Stomach (tissue), 4 donors: ENCODE results near the gene RFX2.
A peak's percentile ranks its signal among the peaks of the same experiment; 100 is the strongest.

Experiments used
- EP300 ChIP-seq: sonication (generic); formaldehyde crosslinking; IDR thresholded peaks from one replicate; pipeline ENCODE4 v1.6.1; 2017; ENCODE audit warnings: antibody characterized with exemption
- POLR2A ChIP-seq, 4 donors: fragments of 450-650 bp; IDR thresholded peaks; one replicate each; pipeline ENCODE4 v1.6.1; 2016; ENCODE audit warnings: antibody characterized with exemption in 4 of 4, control low read depth in 2 of 4, mild to moderate bottlenecking in 1 of 4, moderate library complexity in 1 of 4
- POLR2AphosphoS5 ChIP-seq, 3 donors: sonication (generic); formaldehyde crosslinking; IDR thresholded peaks; one replicate each; pipeline ENCODE4 v1.6.1; 2016; ENCODE audit warnings: antibody characterized with exemption in 3 of 3
- TF ChIP-seq, protein P1 (sequence below), 7 experiments: fragments of 450-650 bp in 4 of 7; fragments of 200-600 bp in 3 of 7; sonication (generic) in 3 of 7; IDR thresholded peaks; one replicate each; pipeline ENCODE4 v1.5.1; 2016 to 2019; ENCODE audit warnings: antibody characterized with exemption in 7 of 7, control low read depth in 2 of 7, mild to moderate bottlenecking in 1 of 7

DNA sequence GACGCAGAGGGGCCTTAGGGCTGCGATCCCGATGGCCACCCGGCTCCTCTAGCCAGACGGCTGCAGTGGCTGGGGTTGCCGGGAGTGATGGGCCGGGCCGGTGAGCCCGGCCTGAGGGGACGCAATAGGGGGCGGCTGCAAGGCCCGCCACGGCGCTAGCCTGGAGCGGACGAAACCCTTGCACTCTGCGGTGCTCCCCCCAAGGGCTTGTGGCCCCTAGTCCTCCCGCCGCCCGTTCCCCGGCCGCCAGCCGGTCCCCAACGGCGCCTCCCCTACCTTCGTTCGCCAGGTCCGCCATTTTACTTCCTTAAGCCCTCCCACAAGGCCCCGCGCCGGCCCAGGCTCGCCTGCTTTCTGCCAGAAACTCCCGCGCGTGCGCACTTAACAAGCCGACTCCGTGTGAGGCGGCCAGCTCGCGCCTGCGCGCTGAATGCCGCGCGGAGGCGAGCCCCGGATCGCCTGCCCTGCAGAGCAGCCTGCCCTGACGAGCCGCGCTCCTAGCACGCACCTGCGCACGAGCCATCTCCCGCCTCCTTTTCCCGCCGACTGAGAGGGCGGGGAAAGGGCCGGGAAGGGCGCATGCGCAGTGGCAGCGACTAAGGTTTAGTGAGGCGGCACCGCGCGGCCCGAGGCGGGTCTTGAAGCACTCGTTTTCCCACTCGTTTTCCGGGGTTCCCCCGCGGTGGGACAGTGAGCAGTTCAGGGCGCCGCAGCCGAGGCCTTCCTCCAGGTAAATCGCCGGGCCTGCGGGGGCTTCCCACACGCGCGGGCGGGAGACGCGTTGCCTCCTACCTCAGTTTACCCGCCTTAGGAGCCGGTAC lies 132.3 kb downstream of the RFX2 start, which contains the start of gene RANBP3:
- TF ChIP-seq, protein P1, sequence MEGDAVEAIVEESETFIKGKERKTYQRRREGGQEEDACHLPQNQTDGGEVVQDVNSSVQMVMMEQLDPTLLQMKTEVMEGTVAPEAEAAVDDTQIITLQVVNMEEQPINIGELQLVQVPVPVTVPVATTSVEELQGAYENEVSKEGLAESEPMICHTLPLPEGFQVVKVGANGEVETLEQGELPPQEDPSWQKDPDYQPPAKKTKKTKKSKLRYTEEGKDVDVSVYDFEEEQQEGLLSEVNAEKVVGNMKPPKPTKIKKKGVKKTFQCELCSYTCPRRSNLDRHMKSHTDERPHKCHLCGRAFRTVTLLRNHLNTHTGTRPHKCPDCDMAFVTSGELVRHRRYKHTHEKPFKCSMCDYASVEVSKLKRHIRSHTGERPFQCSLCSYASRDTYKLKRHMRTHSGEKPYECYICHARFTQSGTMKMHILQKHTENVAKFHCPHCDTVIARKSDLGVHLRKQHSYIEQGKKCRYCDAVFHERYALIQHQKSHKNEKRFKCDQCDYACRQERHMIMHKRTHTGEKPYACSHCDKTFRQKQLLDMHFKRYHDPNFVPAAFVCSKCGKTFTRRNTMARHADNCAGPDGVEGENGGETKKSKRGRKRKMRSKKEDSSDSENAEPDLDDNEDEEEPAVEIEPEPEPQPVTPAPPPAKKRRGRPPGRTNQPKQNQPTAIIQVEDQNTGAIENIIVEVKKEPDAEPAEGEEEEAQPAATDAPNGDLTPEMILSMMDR (IDR thresholded peaks at IDR 0.05): peak in 1 of 7 experiments; percentile 18
- TF ChIP-seq POLR2AphosphoS5 (IDR thresholded peaks at IDR 0.05) (peak; percentile 85 to 97 (median 87)), POLR2A (IDR thresholded peaks at IDR 0.05) (peak in 1 of 4 donors; percentile 12), EP300 (no peak)
